Measurements from ENCODE around the gene NAB1.
A peak's percentile ranks its signal among the peaks of the same experiment; 100 is the strongest.

NAB1 gene

GRCh38 chr2:190670182-190670946 is 21.5 kb downstream of the NAB1 start:
- TF ChIP-seq POLR2A (IDR thresholded peaks at IDR 0.05; ENCODE audit: low read depth, low read length), result no peak

GRCh38 chr2:190674966-190675650 is 26.2 kb downstream of the NAB1 start:
- DNase-seq (ENCODE audit: insufficient read length, low spot score) (no peak), FAIRE-seq (peak; percentile 27)
- no peak for TF ChIP-seq POLR2A (IDR thresholded peaks at IDR 0.05; ENCODE audit: low read depth, low read length)

More at GRCh38 chr2:190670182-190670946, 21.5 kb downstream of the NAB1 start:
- DNase-seq (ENCODE audit: insufficient read length, low spot score) (no peak), FAIRE-seq (peak; percentile 50)

- FAIRE-seq (no peak), DNase-seq (ENCODE audit: insufficient read length, low spot score) (no peak)
- TF ChIP-seq POLR2A (IDR thresholded peaks at IDR 0.05; ENCODE audit: low read depth, low read length), result no peak
These were observed 28.4 kb downstream of the NAB1 start for GRCh38 chr2:190677255-190677654.

GRCh38 chr2:190678444-190679162 is 29.7 kb downstream of the NAB1 start:
- DNase-seq (ENCODE audit: insufficient read length, low spot score) (no peak), FAIRE-seq (peak; percentile 81)
- TF ChIP-seq POLR2A (IDR thresholded peaks at IDR 0.05; ENCODE audit: low read depth, low read length), result no peak

GRCh38 chr2:190679391-190679790 is 30.5 kb downstream of the NAB1 start:
- TF ChIP-seq POLR2A (IDR thresholded peaks at IDR 0.05; ENCODE audit: low read depth, low read length), result no peak
- FAIRE-seq (no peak), DNase-seq (ENCODE audit: insufficient read length, low spot score) (no peak)

- DNase-seq (ENCODE audit: insufficient read length, low spot score) (no peak), FAIRE-seq (peak; percentile 88)
- no peak for TF ChIP-seq POLR2A (IDR thresholded peaks at IDR 0.05; ENCODE audit: low read depth, low read length)
These were observed 31.1 kb downstream of the NAB1 start for GRCh38 chr2:190679813-190680591.

GRCh38 chr2:190682168-190682567 is 33.3 kb downstream of the NAB1 start:
- FAIRE-seq, result peak; percentile 91
- TF ChIP-seq POLR2A (IDR thresholded peaks at IDR 0.05; ENCODE audit: low read depth, low read length), result no peak
- DNase-seq (ENCODE audit: insufficient read length, low spot score), result peak; percentile 18

- peak; percentile 66 for FAIRE-seq
- TF ChIP-seq POLR2A (IDR thresholded peaks at IDR 0.05; ENCODE audit: low read depth, low read length), result no peak
- DNase-seq (ENCODE audit: insufficient read length, low spot score), result no peak
These were observed 34.9 kb downstream of the NAB1 start for GRCh38 chr2:190683802-190684201.

GRCh38 chr2:190684931-190685330 is 36.0 kb downstream of the NAB1 start:
- TF ChIP-seq POLR2A (IDR thresholded peaks at IDR 0.05; ENCODE audit: low read depth, low read length), result no peak
- FAIRE-seq, result no peak
- no peak for DNase-seq (ENCODE audit: insufficient read length, low spot score)

GRCh38 chr2:190685333-190685732 is 36.5 kb downstream of the NAB1 start:
- TF ChIP-seq POLR2A (IDR thresholded peaks at IDR 0.05; ENCODE audit: low read depth, low read length), result no peak
- no peak for FAIRE-seq
- DNase-seq (ENCODE audit: insufficient read length, low spot score), result no peak

GRCh38 chr2:190693533-190694232 is 44.8 kb downstream of the NAB1 start:
- peak; percentile 23 for FAIRE-seq
- no peak for TF ChIP-seq POLR2A (IDR thresholded peaks at IDR 0.05; ENCODE audit: low read depth, low read length)
- DNase-seq (ENCODE audit: insufficient read length, low spot score), result no peak

GRCh38 chr2:190694479-190694878 is 45.6 kb downstream of the NAB1 start:
- no peak for TF ChIP-seq POLR2A (IDR thresholded peaks at IDR 0.05; ENCODE audit: low read depth, low read length)
- FAIRE-seq (no peak), DNase-seq (ENCODE audit: insufficient read length, low spot score) (no peak)

- DNase-seq (ENCODE audit: insufficient read length, low spot score) (no peak), FAIRE-seq (peak; percentile 70)
- no peak for TF ChIP-seq POLR2A (IDR thresholded peaks at IDR 0.05; ENCODE audit: low read depth, low read length)
These were observed 46.9 kb downstream of the NAB1 start for GRCh38 chr2:190695739-190696138.
